GM12891 (cell line): ENCODE results near the gene LEMD2.

Experiments used
- PAX5 ChIP-seq: IDR thresholded peaks from 2 replicates; pipeline ENCODE4 v1.6.1; 2011; ENCODE audit warnings: low read length, moderate library complexity, mild to moderate bottlenecking; ENCODE audit not compliant: insufficient read depth, severe bottlenecking
- POLR2A ChIP-seq: IDR thresholded peaks from 2 replicates; pipeline ENCODE4 v1.6.1; 2011; ENCODE audit warnings: low read depth, low read length, control low read depth
- POLR2AphosphoS5 ChIP-seq: IDR thresholded peaks from 2 replicates; pipeline ENCODE4 v1.6.1; 2011; ENCODE audit warnings: low read depth, low read length, control low read depth
- POU2F2 ChIP-seq: IDR thresholded peaks from 2 replicates; pipeline ENCODE4 v1.6.1; 2011; ENCODE audit warnings: low read depth, mild to moderate bottlenecking, control low read depth, low read length, moderate library complexity
- SPI1 ChIP-seq: IDR thresholded peaks from 2 replicates; pipeline ENCODE4 v1.6.1; 2011; ENCODE audit warnings: low read depth, low read length, control low read depth
- TAF1 ChIP-seq: IDR thresholded peaks from 2 replicates; pipeline ENCODE4 v1.6.1; 2011; ENCODE audit warnings: low read depth, low read length, control low read depth

- no peak for TF ChIP-seq POLR2A
- no peak for TF ChIP-seq POLR2AphosphoS5
- no peak for TF ChIP-seq TAF1
- TF ChIP-seq POU2F2, result no peak
- no peak for TF ChIP-seq SPI1
- no peak for TF ChIP-seq PAX5
These were observed 26.9 kb upstream of the LEMD2 start for GRCh38 chr6:33815854-33816253.
